Ovary (tissue), 9 donors: ENCODE results near the gene HAPLN2. TPM values are rescaled to one million over a fixed set of nuclear protein-coding genes. Genes with fewer than 3 reads are reported as not detected.

Experiments
- DNase-seq, 5 donors: peaks; one replicate each; pipeline ENCODE4 v3.0.0-alpha.2; 2019 to 2020
- H3K27ac ChIP-seq, 2 donors: fragments of 200-600 bp; one replicate each; pipeline versions ENCODE4 v1.5.1 to v1.8.0; 2019 to 2022
- H3K27me3 ChIP-seq: fragments of 200-600 bp; one replicate; pipeline ENCODE4 v1.8.0; 2022
- H3K36me3 ChIP-seq: fragments of 200-600 bp; sonication (generic); one replicate; pipeline ENCODE4 v1.5.1; 2019
- H3K4me1 ChIP-seq: one replicate; pipeline ENCODE4 v1.8.1; 2013; ENCODE audit warnings: mild to moderate bottlenecking, moderate library complexity; ENCODE audit not compliant: insufficient read depth
- H3K4me3 ChIP-seq: fragments of 200-600 bp; sonication (generic); one replicate; pipeline ENCODE4 v1.5.1; 2017
- H3K9me3 ChIP-seq, 2 donors: fragments of 200-600 bp in 1 of 2; sonication (generic) in 1 of 2; one replicate each; pipeline versions ENCODE4 v1.5.1 to v1.8.1; 2013 to 2019; ENCODE audit warnings: mild to moderate bottlenecking in 1 of 2, moderate library complexity in 1 of 2
- EP300 ChIP-seq: sonication (generic); formaldehyde crosslinking; IDR thresholded peaks from one replicate; pipeline ENCODE4 v1.6.1; 2017; ENCODE audit warnings: antibody characterized with exemption
- POLR2A ChIP-seq: fragments of 450-650 bp; IDR thresholded peaks from one replicate; pipeline ENCODE4 v1.6.1; 2017; ENCODE audit warnings: antibody characterized with exemption, mild to moderate bottlenecking, moderate library complexity
- WGBS, 3 donors: extraction: QIAGEN DNeasy Blood & Tissue Kit in 1 of 3; methylation state at CpG; one replicate each; pipeline versions ENCODE4 v1.1.5 to v1.1.7; 2013 to 2017; 5-methylcytosine and 5-hydroxymethylcytosine counted together
- intact Hi-C, 4 donors: fragments of 100-400 bp; cut with DNase I; formaldehyde crosslinking; loops; one replicate each; pipeline versions ENCODE4 v1.11.0 to v1.15.1; 2022 to 2023
- polyA plus RNA-seq, 2 donors: library from polyadenylated mRNA; stranded (reverse); fragments of 200-250 nt in 1 of 2; fragments of 350-450 nt in 1 of 2; fragmentation: Illumina TruSeq in 1 of 2; extraction: RNeasy Lipid Tissue Mini Kit (QIAGEN cat#74804) in 1 of 2; gene quantifications; one replicate each; pipeline ENCODE4 v1.2.3, GENCODE V29; 2013 to 2014
- total RNA-seq, 7 donors: library from RNA; depleted of rRNA in 2 of 7; stranded (reverse); fragments of >200 nt in 2 of 7; fragmentation: NEBNext Ultra II Directional in 3 of 7; extraction: Animal tissue kit (Norgen Biotek cat#: 25700) in 3 of 7; gene quantifications; one replicate each; pipeline versions ENCODE4 v1.1.0 to v1.2.4, GENCODE V29; 2016 to 2023
- TF ChIP-seq, protein P1 (sequence below), 3 donors: fragments of 450-650 bp in 2 of 3; fragments of 200-600 bp in 1 of 3; IDR thresholded peaks; one replicate each; pipeline versions ENCODE4 v1.5.1 to v1.8.0; 2016 to 2022; ENCODE audit warnings: antibody characterized with exemption in 3 of 3, mild to moderate bottlenecking in 1 of 3
- donor health status: DM: no; HTN: no; CAD: no; lungs with moderate emphysema.
- donor health status: DM: no; HTN: no; CAD: no.
- donor health status: Bipolar disorder and iron deficiency.
- donor health status: DM: yes; HTN: yes; CAD: no.
- donor health status: DM: no; HTN: no; CAD: no.
- donor health status: DM: yes; HTN: yes; CAD: no.

HAPLN2 gene
- total and polyA plus RNA-seq, 9 donors = 0.30 to 1.9 (median 1.2) TPM; not detected in 1

GRCh38 chr1:156665539-156665938, 46.3 kb downstream of the HAPLN2 start:
- WGBS, 3 donors = 70 to 80% (median 70%) methylated on average over 3 of the region's 3 CpGs
- no peak for DNase-seq
- Histone ChIP-seq H3K4me3 (no peak overlapping the region), H3K36me3 (no peaks in the 10 kb centered on the region), H3K27me3 (no peaks in the 10 kb centered on the region), H3K27ac (no peak overlapping the region), H3K9me3 (no peaks in the 10 kb centered on the region), H3K4me1 (no peaks in the 10 kb centered on the region)
- intact Hi-C loops = no loop called here
- TF ChIP-seq POLR2A (no peak), EP300 (no peak)
- TF ChIP-seq, protein P1, sequence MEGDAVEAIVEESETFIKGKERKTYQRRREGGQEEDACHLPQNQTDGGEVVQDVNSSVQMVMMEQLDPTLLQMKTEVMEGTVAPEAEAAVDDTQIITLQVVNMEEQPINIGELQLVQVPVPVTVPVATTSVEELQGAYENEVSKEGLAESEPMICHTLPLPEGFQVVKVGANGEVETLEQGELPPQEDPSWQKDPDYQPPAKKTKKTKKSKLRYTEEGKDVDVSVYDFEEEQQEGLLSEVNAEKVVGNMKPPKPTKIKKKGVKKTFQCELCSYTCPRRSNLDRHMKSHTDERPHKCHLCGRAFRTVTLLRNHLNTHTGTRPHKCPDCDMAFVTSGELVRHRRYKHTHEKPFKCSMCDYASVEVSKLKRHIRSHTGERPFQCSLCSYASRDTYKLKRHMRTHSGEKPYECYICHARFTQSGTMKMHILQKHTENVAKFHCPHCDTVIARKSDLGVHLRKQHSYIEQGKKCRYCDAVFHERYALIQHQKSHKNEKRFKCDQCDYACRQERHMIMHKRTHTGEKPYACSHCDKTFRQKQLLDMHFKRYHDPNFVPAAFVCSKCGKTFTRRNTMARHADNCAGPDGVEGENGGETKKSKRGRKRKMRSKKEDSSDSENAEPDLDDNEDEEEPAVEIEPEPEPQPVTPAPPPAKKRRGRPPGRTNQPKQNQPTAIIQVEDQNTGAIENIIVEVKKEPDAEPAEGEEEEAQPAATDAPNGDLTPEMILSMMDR (IDR thresholded peaks at IDR 0.05) = no peak

DNA sequence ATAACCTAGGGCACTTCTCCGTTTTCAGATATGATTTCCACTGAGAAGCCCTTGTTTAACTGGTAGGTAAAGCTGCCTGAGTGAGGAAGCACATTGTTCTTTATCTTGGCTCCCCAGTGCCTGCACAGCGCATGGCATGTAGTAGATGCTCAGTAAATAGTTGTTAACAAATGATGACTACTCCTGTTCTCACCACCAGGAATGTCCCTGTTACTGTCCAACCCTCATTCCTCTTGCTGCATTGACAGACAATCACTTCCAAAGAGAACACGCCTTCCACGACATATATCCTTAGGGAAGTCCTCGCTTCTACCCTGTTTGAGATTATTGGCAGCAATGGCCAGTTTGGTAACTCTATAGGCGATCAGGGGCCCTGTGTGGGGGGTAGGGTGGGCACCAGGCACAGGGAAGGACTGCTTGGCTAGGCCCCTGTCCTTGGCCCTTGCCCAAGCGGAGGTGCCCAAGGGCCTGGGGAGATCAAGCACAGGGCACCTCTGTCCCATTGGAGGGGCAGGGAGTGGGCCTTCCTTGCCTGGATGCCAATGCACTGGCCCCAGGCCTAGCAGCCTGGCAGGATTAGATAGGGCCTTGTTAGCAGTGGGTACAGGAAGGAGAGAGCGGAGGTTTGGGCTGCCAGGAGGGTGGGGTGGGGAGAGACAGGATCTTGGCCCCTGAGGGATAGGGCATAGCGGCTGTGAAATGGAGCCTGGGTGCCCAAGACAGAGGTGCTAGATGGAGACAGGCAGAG, 47.8 kb downstream of the HAPLN2 start:
- no peaks in the 10 kb centered on the region for H3K4me1 ChIP-seq
- TF ChIP-seq, protein P1 (IDR thresholded peaks at IDR 0.05) = no peak
- TF ChIP-seq POLR2A (no peak), EP300 (no peak)
- DNase-seq = peak in 1 of 5 donors; percentile 27
- no peaks in the 10 kb centered on the region for H3K9me3 ChIP-seq
- WGBS, 3 donors = 89 to 93% (median 92%) methylated on average over 9 of the region's 9 CpGs
- intact Hi-C loops = no loop called here
- no peaks in the 10 kb centered on the region for H3K36me3 ChIP-seq
- H3K4me3 ChIP-seq = no peak overlapping the region
- H3K27ac ChIP-seq = peak overlapping the region in 1 of 2 donors; percentile 37
- H3K27me3 ChIP-seq = no peaks in the 10 kb centered on the region

- no peaks in the 10 kb centered on the region for H3K9me3 ChIP-seq
- TF ChIP-seq, protein P1 (IDR thresholded peaks at IDR 0.05) = no peak
- TF ChIP-seq POLR2A (no peak), EP300 (no peak)
- WGBS, 3 donors = 0 to 10% (median 8%) methylated on average over 5 of the region's 5 CpGs
- H3K4me1 ChIP-seq = no peaks in the 10 kb centered on the region
- intact Hi-C loops = no loop called here
- H3K27me3 ChIP-seq = no peaks in the 10 kb centered on the region
- no peaks in the 10 kb centered on the region for H3K36me3 ChIP-seq
- DNase-seq = peak in 2 of 5 donors; percentile 20 to 45
- H3K4me3 ChIP-seq = no peak overlapping the region
- H3K27ac ChIP-seq = peak overlapping the region; percentile 30 to 66
Measured at GRCh38 chr1:156667610-156667967, 48.4 kb downstream of the HAPLN2 start.

GRCh38 chr1:156667968-156668709, 48.9 kb downstream of the HAPLN2 start:
- no peaks in the 10 kb centered on the region for H3K4me1 ChIP-seq
- WGBS, 3 donors = 67 to 77% (median 72%) methylated on average over 6 to 9 of the region's 9 CpGs
- TF ChIP-seq EP300 (no peak), POLR2A (no peak)
- TF ChIP-seq, protein P1 (IDR thresholded peaks at IDR 0.05) = no peak

More at GRCh38 chr1:156667968-156668709, 48.9 kb downstream of the HAPLN2 start:
- H3K9me3 ChIP-seq = no peaks in the 10 kb centered on the region
- no peaks in the 10 kb centered on the region for H3K36me3 ChIP-seq
- intact Hi-C loops = no loop called here
- DNase-seq = peak in 1 of 5 donors; percentile 10
- peak overlapping the region; percentile 30 to 66 for H3K27ac ChIP-seq
- H3K27me3 ChIP-seq = no peaks in the 10 kb centered on the region
- no peak overlapping the region for H3K4me3 ChIP-seq
